ENCODE results near the gene RNGTT. TPM values are rescaled to one million over a fixed set of nuclear protein-coding genes. Genes with fewer than 3 reads are reported as not detected.

Gene RNGTT
- total RNA-seq, 1 donor from 2014 or later, result 18.2 TPM

DNA sequence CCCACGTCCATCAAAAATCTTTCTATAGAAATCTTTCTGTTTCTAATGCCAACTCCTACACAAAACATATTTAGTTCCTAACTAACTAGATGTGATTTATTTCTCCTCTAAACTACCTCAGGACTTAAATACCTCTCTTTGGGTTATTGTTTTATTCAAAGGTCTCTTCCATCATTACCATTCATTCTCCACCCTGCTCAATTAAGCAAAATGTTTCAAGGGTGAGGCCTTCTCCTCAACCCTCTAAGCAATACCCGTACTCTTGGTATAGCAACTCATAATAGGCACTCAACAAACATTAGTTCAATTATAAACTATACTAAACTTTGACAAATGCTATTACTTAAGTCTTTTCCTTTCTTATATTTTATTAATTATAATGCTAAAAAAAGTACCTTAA, 111.4 kb downstream of the RNGTT start:
- Histone ChIP-seq H3K27ac (no peak overlapping the region), H3K4me3 (no peak overlapping the region), H3K27me3 (no peaks in the 10 kb centered on the region), H3K36me3 (no peaks in the 10 kb centered on the region), H3K4me1 (no peaks in the 10 kb centered on the region), H3K9me3 (no peaks in the 10 kb centered on the region)
- intact Hi-C loops (cut with DNase I), result no loop called here
- no peak for DNase-seq (ENCODE audit: extremely low spot score in 2 of 2)
- no peak for TF ChIP-seq POLR2AphosphoS5 (IDR thresholded peaks at IDR 0.05; ENCODE audit: insufficient read depth in 1 of 2, low read depth in 1 of 2)
- no peak for TF ChIP-seq POLR2A (IDR thresholded peaks at IDR 0.05)
- TF ChIP-seq, protein P1, sequence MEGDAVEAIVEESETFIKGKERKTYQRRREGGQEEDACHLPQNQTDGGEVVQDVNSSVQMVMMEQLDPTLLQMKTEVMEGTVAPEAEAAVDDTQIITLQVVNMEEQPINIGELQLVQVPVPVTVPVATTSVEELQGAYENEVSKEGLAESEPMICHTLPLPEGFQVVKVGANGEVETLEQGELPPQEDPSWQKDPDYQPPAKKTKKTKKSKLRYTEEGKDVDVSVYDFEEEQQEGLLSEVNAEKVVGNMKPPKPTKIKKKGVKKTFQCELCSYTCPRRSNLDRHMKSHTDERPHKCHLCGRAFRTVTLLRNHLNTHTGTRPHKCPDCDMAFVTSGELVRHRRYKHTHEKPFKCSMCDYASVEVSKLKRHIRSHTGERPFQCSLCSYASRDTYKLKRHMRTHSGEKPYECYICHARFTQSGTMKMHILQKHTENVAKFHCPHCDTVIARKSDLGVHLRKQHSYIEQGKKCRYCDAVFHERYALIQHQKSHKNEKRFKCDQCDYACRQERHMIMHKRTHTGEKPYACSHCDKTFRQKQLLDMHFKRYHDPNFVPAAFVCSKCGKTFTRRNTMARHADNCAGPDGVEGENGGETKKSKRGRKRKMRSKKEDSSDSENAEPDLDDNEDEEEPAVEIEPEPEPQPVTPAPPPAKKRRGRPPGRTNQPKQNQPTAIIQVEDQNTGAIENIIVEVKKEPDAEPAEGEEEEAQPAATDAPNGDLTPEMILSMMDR (IDR thresholded peaks at IDR 0.05), result no peak

DNA sequence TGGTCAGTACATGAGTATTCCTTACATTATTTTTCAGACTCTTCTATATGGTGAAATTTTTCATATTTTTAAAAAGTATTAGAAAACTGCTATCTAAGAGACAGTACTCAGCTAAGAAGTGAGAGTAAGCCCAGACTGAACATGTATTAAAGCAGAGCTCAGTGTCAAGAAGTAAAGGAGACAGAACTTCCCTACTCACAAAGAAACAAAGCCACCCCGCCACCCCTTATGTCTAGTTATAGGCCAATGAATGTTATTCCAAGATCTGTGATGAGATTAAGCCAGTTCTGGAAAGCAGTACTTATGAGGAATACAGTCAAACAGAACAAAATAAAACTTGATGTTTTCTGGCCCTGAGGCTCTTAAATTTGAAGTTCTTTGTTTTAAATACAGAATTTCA, 114.5 kb downstream of the RNGTT start:
- TF ChIP-seq POLR2A (IDR thresholded peaks at IDR 0.05), result no peak
- no peak for TF ChIP-seq POLR2AphosphoS5 (IDR thresholded peaks at IDR 0.05; ENCODE audit: insufficient read depth in 1 of 2, low read depth in 1 of 2)
- TF ChIP-seq, protein P1 (IDR thresholded peaks at IDR 0.05), result no peak
- intact Hi-C loops (cut with DNase I), result no loop called here
- DNase-seq (ENCODE audit: extremely low spot score in 2 of 2), result no peak
- H3K27ac ChIP-seq, result no peak overlapping the region
- H3K9me3 ChIP-seq, result no peaks in the 10 kb centered on the region
- H3K4me1 ChIP-seq, result no peaks in the 10 kb centered on the region
- no peak overlapping the region for H3K4me3 ChIP-seq
- no peaks in the 10 kb centered on the region for H3K36me3 ChIP-seq
- no peaks in the 10 kb centered on the region for H3K27me3 ChIP-seq

DNA sequence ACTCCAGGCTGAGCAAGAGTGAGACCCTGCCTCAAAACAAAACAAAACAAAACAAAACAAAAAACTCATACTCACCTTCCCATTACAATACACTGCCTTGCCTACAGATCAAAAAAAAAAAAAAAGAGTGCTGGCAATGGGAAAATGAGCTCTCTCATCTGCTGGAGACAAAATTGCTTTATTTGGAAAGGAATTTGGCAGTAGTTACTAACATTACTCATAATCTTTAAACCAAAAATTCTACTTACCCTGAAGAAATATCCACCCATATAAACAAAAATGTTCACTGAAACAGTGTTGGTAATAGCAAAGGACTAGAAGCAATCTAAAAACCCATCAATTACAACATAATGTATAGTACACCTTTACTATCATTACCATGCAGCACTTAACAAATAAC, 120.4 kb downstream of the RNGTT start:
- Histone ChIP-seq H3K27me3 (no peaks in the 10 kb centered on the region), H3K9me3 (no peaks in the 10 kb centered on the region), H3K4me1 (peaks cover 8% of the 10 kb centered on the region), H3K4me3 (no peak overlapping the region), H3K36me3 (no peaks in the 10 kb centered on the region), H3K27ac (peak overlapping the region; percentile 37)
- intact Hi-C loops (cut with DNase I), result no loop called here
- TF ChIP-seq POLR2A (IDR thresholded peaks at IDR 0.05), result no peak
- TF ChIP-seq, protein P1 (IDR thresholded peaks at IDR 0.05), result no peak
- DNase-seq (ENCODE audit: extremely low spot score in 2 of 2), result no peak

DNA sequence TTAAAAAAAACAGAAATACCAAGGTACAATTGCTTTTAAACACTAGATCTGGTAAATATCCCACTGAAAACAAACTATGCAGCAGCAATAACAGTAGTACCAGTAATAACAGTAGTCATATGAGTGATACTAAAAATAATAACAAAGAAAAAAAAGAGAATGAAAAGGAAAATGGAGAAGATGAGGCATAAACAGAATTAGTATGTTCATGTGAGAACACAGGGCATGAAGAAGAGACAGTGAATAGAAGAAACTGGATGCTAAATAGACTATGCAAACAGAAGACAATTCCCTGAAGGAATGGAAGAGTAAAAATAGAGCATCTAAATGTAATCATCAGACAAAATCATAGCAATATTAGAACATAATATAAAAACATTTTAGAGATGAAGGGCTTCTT, 121.1 kb downstream of the RNGTT start:
- no peak for DNase-seq (ENCODE audit: extremely low spot score in 2 of 2)
- H3K27ac ChIP-seq, result no peak overlapping the region

DNA sequence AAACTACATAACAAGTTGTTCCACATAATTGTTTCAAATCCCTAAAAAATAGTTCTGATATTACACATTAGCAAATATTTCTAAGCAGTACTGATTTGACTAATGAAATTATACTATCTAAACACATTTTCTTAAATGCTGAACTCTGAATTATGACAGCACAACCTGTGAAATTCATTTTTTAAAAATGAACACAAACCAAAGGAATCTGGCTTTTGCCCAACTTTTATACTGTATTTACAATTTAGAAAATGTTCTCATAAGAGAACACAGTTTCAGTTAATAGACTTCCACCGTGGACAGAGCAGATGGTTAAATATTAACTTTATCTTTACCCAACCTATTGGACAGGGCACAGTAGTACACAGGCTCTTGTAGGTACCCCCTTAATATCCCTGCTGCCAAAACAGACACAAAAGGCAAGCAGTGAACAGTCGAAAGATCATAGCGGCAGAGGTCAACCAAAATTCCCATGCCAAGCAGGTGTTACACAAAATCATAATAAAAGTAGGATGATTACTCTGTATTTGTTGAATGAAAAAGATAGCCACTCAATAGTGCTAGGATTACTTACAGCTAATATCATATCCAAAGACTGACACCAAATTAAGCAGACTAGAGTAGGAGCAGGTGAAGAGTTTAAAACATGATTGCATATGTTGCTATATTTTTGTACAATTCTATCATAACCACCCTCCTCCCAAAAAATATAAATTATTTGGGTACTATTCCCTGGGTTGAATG, 122.5 kb downstream of the RNGTT start:
- TF ChIP-seq, protein P1 (IDR thresholded peaks at IDR 0.05), result no peak
- TF ChIP-seq POLR2AphosphoS5 (IDR thresholded peaks at IDR 0.05; ENCODE audit: insufficient read depth in 1 of 2, low read depth in 1 of 2) (no peak), POLR2A (IDR thresholded peaks at IDR 0.05) (no peak)
- Histone ChIP-seq H3K27me3 (no peaks in the 10 kb centered on the region), H3K9me3 (no peaks in the 10 kb centered on the region), H3K27ac (no peak overlapping the region), H3K36me3 (no peaks in the 10 kb centered on the region), H3K4me3 (no peak overlapping the region), H3K4me1 (peaks cover 8% of the 10 kb centered on the region)
- DNase-seq (ENCODE audit: extremely low spot score in 2 of 2), result no peak
- intact Hi-C loops (cut with DNase I), result no loop called here

More for the DNA sequence above, 121.1 kb downstream of the RNGTT start:
- Histone ChIP-seq H3K4me1 (peaks cover 8% of the 10 kb centered on the region), H3K9me3 (no peaks in the 10 kb centered on the region), H3K36me3 (no peaks in the 10 kb centered on the region), H3K4me3 (no peak overlapping the region), H3K27me3 (no peaks in the 10 kb centered on the region)
- intact Hi-C loops (cut with DNase I), result no loop called here
- TF ChIP-seq POLR2AphosphoS5 (IDR thresholded peaks at IDR 0.05; ENCODE audit: insufficient read depth in 1 of 2, low read depth in 1 of 2), result no peak
- TF ChIP-seq, protein P1 (IDR thresholded peaks at IDR 0.05), result no peak
- TF ChIP-seq POLR2A (IDR thresholded peaks at IDR 0.05), result no peak

Measured in vagina (tissue), 2 donors.